ENCODE data around the gene USP6NL. TPM values are rescaled to one million over a fixed set of nuclear protein-coding genes. Genes with fewer than 3 reads are reported as not detected.

USP6NL gene
- total RNA-seq, 1 experiment from 2014 or later, result 22.1 TPM

DNA sequence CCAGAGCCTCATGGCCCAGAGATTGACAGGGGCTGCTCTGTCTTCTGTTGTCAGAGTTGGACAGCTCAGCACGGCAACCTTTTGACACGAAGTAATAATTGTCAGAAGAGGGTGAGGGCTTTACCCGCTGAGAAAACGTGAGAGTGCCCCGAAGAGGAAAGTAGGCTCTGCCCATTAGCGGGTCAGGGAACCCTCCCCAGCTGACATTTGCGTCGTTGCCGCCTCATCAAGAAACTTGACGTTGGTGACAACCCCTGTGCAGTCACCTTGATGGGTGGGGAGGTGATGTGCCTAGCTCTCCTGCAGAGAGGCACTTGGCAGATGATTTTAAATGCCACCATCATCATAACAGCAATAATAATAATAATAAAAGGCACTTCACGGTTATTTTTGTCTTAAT is 202.1 kb downstream of the USP6NL start:
- Histone ChIP-seq H3K27me3 (ENCODE audit: insufficient read depth, low read depth) (peaks cover 30% of the 10 kb centered on the region), H3F3A (ENCODE audit: insufficient read depth, low read depth) (no peaks in the 10 kb centered on the region), H3K4me3 (no peak overlapping the region), H2AFZ (no peak overlapping the region), H3K9me2 (ENCODE audit: insufficient read depth) (no peaks in the 10 kb centered on the region), H3K36me3 (ENCODE audit: low read depth) (no peaks in the 10 kb centered on the region), H3K4me2 (no peak overlapping the region), H3K79me2 (ENCODE audit: low read depth) (no peaks in the 10 kb centered on the region), H3K4me1 (replicated peaks; ENCODE audit: insufficient read depth) (no peaks in the 10 kb centered on the region), H3K27ac (no peak overlapping the region), H4K20me1 (ENCODE audit: insufficient read depth) (no peaks in the 10 kb centered on the region), H3K9me3 (ENCODE audit: insufficient read depth, low read depth) (no peaks in the 10 kb centered on the region)
- BruUV-seq (replicated peaks), result no TSS peak
- TF ChIP-seq EZH2 (IDR thresholded peaks at IDR 0.05; ENCODE audit: low read depth), result no peak
- TF ChIP-seq, protein P1, sequence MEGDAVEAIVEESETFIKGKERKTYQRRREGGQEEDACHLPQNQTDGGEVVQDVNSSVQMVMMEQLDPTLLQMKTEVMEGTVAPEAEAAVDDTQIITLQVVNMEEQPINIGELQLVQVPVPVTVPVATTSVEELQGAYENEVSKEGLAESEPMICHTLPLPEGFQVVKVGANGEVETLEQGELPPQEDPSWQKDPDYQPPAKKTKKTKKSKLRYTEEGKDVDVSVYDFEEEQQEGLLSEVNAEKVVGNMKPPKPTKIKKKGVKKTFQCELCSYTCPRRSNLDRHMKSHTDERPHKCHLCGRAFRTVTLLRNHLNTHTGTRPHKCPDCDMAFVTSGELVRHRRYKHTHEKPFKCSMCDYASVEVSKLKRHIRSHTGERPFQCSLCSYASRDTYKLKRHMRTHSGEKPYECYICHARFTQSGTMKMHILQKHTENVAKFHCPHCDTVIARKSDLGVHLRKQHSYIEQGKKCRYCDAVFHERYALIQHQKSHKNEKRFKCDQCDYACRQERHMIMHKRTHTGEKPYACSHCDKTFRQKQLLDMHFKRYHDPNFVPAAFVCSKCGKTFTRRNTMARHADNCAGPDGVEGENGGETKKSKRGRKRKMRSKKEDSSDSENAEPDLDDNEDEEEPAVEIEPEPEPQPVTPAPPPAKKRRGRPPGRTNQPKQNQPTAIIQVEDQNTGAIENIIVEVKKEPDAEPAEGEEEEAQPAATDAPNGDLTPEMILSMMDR (conservative IDR thresholded peaks at IDR 0.05), result no peak
- POLR2A ChIA-PET (ENCODE audit: unreplicated experiment), result no interaction called here
- intact Hi-C loops (cut with micrococcal nuclease; ENCODE audit: unreplicated experiment), result no loop called here
- no peak for DNase-seq
- CTCF ChIA-PET, result no interaction called here

DNA sequence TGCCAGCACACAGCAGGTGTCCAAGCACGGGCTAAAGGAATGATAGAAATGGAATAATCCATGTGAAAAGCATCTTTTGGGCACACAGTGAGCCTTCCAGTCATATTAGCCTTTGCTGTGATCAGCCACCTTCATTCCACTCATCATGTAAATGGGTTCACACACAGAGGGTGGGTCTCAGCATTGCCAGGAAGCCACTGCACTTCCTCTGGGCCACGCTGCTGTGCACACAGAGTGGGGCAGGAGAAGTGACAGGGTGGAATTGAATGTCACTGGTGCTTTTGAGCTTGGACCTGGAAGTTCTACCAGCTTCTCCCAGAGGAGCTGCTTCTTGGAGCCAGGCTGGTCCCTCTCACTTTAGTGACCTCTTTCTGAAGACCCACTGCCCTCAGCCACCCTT is 203.5 kb downstream of the USP6NL start:
- peaks cover 27% of the 10 kb centered on the region for H3K27me3 ChIP-seq (ENCODE audit: insufficient read depth, low read depth)
- ChIA-PET CTCF (no interaction called here), POLR2A (ENCODE audit: unreplicated experiment) (no interaction called here)
- H3K4me1 ChIP-seq (replicated peaks; ENCODE audit: insufficient read depth), result no peaks in the 10 kb centered on the region
- intact Hi-C loops (cut with micrococcal nuclease; ENCODE audit: unreplicated experiment), result no loop called here
- no peak overlapping the region for H3K4me3 ChIP-seq
- no peak for TF ChIP-seq EZH2 (IDR thresholded peaks at IDR 0.05; ENCODE audit: low read depth)
- TF ChIP-seq, protein P1 (conservative IDR thresholded peaks at IDR 0.05), result no peak
- no TSS peak for BruUV-seq (replicated peaks)
- H3F3A ChIP-seq (ENCODE audit: insufficient read depth, low read depth), result no peaks in the 10 kb centered on the region
- H3K4me2 ChIP-seq, result no peak overlapping the region
- no peaks in the 10 kb centered on the region for H3K79me2 ChIP-seq (ENCODE audit: low read depth)
- H4K20me1 ChIP-seq (ENCODE audit: insufficient read depth), result no peaks in the 10 kb centered on the region
- no peaks in the 10 kb centered on the region for H3K36me3 ChIP-seq (ENCODE audit: low read depth)
- no peaks in the 10 kb centered on the region for H3K9me2 ChIP-seq (ENCODE audit: insufficient read depth)
- no peak overlapping the region for H3K27ac ChIP-seq
- no peak overlapping the region for H2AFZ ChIP-seq
- H3K9me3 ChIP-seq (ENCODE audit: insufficient read depth, low read depth), result no peaks in the 10 kb centered on the region
- DNase-seq, result no peak

DNA sequence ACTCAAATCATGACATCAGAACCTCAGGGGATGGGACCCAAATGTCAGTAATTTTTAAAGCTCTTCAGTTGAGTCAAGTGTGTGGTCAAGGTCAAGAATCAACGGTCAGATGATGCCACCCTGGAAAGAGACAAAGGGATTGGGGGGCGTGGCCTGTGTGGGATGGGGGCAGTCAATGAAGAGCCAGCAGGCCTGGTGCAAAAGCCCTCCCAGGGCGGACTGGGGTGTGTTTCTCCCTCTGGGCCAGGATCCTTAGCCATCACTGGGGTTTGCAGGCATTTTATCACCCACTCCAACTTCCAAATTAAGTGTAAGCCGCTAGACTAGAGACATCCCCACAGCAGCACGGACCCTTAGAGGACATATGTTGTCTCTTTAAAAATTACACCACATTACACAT is 204.7 kb downstream of the USP6NL start:
- ChIA-PET POLR2A (ENCODE audit: unreplicated experiment) (no interaction called here), CTCF (no interaction called here)
- Histone ChIP-seq H3K4me1 (replicated peaks; ENCODE audit: insufficient read depth) (no peaks in the 10 kb centered on the region), H4K20me1 (ENCODE audit: insufficient read depth) (no peaks in the 10 kb centered on the region), H3K9me2 (ENCODE audit: insufficient read depth) (no peaks in the 10 kb centered on the region), H2AFZ (no peak overlapping the region), H3K9me3 (ENCODE audit: insufficient read depth, low read depth) (no peaks in the 10 kb centered on the region), H3K36me3 (ENCODE audit: low read depth) (no peaks in the 10 kb centered on the region), H3K27me3 (ENCODE audit: insufficient read depth, low read depth) (peaks cover 35% of the 10 kb centered on the region), H3K4me2 (no peak overlapping the region), H3K79me2 (ENCODE audit: low read depth) (no peaks in the 10 kb centered on the region), H3F3A (ENCODE audit: insufficient read depth, low read depth) (no peaks in the 10 kb centered on the region), H3K27ac (no peak overlapping the region), H3K4me3 (no peak overlapping the region)
- intact Hi-C loops (cut with micrococcal nuclease; ENCODE audit: unreplicated experiment), result no loop called here
- TF ChIP-seq, protein P1 (conservative IDR thresholded peaks at IDR 0.05), result no peak
- TF ChIP-seq EZH2 (IDR thresholded peaks at IDR 0.05; ENCODE audit: low read depth), result no peak
- DNase-seq, result no peak
- no TSS peak for BruUV-seq (replicated peaks)
